Peyer's patch (tissue), 4 donors: ENCODE data around the gene SDR42E1.
A peak's percentile ranks its signal among the peaks of the same experiment; 100 is the strongest.

Experiments used
- POLR2A ChIP-seq, 2 donors: fragments of 450-650 bp; IDR thresholded peaks; one replicate each; pipeline ENCODE4 v1.5.1; 2017; ENCODE audit warnings: antibody characterized with exemption in 2 of 2, mild to moderate bottlenecking in 2 of 2, moderate library complexity in 2 of 2
- TF ChIP-seq, protein P1 (sequence below), 6 experiments: fragments of 450-650 bp in 4 of 6; fragments of 200-600 bp in 2 of 6; sonication (generic) in 1 of 6; IDR thresholded peaks; one replicate each; pipeline ENCODE4 v1.5.1; 2017 to 2019; ENCODE audit warnings: antibody characterized with exemption in 6 of 6, mild to moderate bottlenecking in 3 of 6, moderate library complexity in 1 of 6

- TF ChIP-seq, protein P1, sequence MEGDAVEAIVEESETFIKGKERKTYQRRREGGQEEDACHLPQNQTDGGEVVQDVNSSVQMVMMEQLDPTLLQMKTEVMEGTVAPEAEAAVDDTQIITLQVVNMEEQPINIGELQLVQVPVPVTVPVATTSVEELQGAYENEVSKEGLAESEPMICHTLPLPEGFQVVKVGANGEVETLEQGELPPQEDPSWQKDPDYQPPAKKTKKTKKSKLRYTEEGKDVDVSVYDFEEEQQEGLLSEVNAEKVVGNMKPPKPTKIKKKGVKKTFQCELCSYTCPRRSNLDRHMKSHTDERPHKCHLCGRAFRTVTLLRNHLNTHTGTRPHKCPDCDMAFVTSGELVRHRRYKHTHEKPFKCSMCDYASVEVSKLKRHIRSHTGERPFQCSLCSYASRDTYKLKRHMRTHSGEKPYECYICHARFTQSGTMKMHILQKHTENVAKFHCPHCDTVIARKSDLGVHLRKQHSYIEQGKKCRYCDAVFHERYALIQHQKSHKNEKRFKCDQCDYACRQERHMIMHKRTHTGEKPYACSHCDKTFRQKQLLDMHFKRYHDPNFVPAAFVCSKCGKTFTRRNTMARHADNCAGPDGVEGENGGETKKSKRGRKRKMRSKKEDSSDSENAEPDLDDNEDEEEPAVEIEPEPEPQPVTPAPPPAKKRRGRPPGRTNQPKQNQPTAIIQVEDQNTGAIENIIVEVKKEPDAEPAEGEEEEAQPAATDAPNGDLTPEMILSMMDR (IDR thresholded peaks at IDR 0.05): no peak
- TF ChIP-seq POLR2A (IDR thresholded peaks at IDR 0.05): peak in 1 of 2 donors; percentile 55
Observed at GRCh38 chr16:82027629-82028064, 16.4 kb upstream of the SDR42E1 start.
